HG02981 (cell line): ENCODE results near the gene NTF3.

Source experiments
- ATAC-seq: cut with Tn5 transposase; IDR thresholded peaks from one replicate; pipeline ENCODE4 v1.9.1; 2021; ENCODE audit warnings: mild to moderate bottlenecking, moderate library complexity; ENCODE audit not compliant: unreplicated experiment

The NTF3 gene

DNA sequence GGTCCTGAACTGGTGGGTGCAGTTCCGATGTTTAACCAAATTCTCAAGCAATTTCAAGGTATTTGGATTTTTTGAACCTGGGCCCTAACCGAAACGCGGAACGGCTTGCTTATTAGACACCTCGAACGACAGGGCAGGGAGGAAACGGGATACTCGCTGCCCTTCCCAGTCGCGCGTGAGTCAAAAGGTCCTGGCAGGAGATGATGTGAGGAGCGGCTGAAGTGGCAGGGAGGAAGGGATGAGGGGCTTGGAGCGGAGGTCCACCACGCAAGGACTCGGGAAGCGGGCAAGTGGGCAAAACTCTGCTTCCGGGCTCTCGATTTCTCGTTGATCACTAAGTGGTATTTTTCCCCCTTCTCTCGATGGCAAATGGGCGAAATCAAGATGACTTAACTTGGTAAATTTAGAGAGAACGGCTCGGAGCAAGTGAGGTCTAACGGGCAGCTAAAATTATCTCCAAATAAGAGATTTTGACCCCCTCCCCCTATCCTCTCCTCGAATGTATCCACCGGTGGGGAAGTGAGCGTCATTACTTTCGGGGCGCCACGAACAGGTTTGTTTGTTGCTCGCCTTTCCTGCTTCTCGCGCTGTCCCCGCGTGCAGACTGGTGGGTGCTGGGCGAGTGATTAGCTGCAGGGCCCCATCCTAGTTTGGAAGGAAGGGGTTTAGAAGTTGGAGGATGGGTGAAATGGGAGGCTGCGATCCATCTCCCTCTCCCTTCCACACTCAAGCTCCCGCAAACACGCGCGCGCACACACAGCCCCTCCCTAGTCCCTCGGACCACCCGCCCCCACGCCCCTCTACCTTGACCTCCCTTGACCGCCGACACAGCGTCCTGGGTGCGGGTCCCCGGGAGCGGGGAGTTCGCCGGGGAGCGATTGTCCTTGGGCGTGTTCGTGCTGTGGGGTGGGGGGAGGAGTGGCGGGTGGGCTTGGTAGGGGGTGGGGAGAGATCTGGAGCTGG, 986 bp upstream of the NTF3 start:
- ATAC-seq = no peak

DNA sequence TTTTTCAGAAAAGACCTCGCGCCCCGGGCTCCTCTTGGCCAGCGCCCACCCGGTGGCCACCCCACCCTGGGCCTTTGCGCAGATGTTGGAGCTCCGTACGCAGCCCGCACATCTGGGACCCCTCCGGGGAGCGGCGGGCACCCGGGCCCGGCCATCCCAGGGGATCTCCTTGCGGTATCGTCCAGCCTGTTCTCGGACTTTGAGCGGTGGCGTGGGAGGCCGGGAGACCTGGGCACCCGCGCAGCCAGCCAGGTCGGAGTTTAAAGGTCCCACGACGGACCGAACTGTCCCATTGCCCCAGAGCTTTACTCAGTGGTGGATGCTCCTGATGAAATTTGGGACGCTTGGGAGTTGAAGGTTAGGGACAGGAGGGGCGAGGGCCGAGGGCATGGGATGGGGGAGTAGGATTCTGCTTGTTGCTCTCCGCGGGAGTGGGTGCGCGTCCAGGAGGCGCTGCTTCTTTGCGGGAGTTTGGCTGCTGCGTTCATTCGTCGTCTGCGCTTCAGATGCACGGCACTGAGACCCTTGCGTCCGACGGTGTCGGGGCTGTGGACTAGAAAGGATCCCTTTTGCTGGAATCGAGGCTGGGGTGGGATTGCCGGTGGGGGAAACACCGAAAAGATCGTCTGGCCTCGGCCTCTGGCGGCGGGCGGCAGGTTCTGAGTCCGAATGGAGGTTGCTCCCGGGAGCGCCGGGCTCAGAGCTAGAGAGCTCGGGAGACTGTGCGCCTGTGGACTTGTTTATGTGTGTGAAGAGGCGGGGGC, 1.4 kb downstream of the NTF3 start:
- ATAC-seq = no peak

- no peak for ATAC-seq
These were observed 2.1 kb downstream of the NTF3 start for GRCh38 chr12:5433845-5434646.

GRCh38 chr12:5434647-5435560, 3.0 kb downstream of the NTF3 start:
- ATAC-seq = no peak

DNA sequence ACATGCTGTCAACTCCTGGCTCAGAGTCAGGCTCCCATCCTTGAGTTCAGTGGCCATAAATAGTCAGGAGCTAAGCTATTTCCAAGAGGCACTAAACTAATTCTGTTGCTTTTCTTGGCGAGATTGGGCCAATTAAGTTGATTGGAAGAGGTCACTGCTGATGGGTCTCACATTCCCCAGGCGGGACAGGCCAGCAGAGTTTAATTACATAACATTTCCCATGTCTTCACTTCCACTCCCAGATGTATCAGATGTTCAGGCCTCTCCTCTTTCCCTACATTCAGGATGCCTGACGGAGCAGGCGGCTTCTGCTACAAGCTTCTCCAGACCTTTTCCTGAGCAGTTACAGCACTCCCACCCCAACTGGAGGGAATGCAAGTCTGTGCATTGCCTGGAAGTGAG, 5.3 kb downstream of the NTF3 start:
- ATAC-seq = no peak

- ATAC-seq = no peak
These were observed 5.7 kb downstream of the NTF3 start for GRCh38 chr12:5437589-5437988.

DNA sequence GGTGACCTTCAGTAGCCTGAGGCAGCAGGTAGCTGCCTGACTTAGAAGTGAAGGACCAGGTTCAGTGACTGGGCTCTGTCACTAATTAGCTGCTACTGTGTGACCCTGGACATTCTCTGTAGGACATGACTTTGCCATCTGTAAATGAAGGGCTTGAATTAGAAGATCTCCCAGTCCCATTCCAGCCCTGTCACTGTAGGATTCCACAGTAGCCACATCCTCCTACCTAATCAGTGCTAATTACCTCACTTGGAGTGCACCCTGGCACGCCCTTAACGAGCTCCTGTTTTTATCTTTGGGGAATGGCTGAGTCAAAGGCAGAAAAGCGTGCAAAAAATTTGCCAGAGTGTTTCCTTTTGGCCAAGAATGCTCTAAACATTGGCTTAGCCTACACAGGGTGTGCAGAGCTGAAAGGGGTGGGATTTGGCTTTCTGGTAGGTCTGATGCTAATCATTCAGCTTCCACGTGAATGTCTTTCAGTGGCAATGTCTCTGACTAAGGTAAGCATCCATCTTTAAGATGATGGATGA, 6.8 kb downstream of the NTF3 start:
- no peak for ATAC-seq

GRCh38 chr12:5439371-5439771, 7.5 kb downstream of the NTF3 start:
- ATAC-seq = no peak

- ATAC-seq = no peak
These were observed 7.9 kb downstream of the NTF3 start for GRCh38 chr12:5439788-5440300.

- no peak for ATAC-seq
These were observed 9.1 kb downstream of the NTF3 start for GRCh38 chr12:5440978-5441377.

GRCh38 chr12:5441497-5442236, 9.8 kb downstream of the NTF3 start:
- no peak for ATAC-seq

DNA sequence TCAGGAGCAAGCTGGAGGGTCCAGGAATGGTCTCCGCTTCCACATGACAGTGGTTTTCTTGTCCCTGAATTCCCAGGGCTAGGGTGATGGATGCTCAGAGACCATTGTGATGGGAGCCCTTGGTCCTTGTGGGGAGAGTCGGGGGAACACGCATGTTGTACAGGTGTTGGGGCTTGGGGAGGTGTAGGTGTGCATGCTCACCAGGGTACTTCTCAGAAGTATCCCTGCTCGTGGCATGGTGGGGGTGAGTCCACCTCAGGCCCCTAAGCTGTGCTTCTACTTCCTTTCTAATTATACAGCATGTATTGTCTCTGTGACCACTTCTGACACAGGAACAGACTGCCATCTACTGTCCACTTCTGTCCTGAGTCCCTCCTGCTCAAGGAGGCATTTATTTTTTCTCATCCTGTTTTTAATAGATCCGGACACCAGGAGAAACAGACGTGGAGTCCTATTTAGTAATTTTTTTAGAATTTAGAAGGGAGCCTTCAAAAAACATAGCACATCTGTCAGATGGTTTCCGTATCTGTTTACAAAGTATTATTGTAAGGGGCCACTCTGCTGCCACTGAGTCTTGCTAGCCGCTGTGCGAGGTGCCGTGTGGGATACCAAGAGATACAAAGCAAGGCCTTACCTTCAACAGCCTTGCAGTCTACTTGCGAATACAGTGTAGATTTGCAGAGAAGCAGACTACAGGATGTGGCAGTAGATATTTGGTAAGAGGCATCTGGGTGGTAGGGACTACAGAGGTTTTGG, 10.5 kb downstream of the NTF3 start:
- no peak for ATAC-seq

GRCh38 chr12:5444520-5444919, 12.6 kb downstream of the NTF3 start:
- no peak for ATAC-seq

DNA sequence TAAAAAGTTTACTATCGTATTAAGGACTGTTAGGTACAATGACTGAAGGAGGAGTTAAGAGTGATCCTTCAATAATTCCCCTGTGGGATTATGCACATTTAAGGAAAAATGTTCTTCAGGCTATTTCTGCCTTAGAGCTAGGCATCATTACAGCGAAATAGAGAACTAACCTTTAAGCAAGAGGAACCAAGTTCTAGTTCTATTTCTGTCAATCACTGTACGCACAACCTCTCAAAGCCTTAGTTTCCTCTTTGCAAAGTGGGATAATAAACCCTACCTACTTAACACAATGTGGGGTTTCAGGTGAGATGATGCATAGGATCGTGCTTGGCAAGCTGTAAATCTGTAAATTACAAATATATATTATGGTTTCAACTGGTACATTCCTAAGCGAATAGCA, 15.4 kb downstream of the NTF3 start:
- ATAC-seq = no peak

GRCh38 chr12:5451251-5451650, 19.3 kb downstream of the NTF3 start:
- ATAC-seq = no peak

- no peak for ATAC-seq
These were observed 20.7 kb downstream of the NTF3 start for GRCh38 chr12:5452569-5452968.

DNA sequence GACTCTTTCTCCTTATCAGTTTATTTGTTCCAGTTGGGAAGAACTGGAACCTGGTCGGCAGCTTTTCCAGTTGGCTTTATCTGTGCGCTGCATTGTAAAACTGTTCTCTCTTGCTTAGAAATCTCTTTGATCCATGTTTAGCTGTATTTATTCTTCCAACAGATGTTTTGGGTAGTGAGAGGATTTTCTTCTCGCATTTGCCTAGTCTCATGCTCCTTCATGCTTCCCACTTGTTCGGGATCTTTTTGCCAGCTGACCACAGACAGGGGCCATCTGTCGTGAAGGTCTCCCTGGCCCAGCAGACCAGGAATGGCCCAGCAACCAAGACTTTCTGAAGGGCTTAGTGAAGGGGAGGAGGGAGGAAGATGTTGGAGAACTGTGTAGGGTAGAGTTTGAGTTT, 21.6 kb downstream of the NTF3 start:
- ATAC-seq = no peak

- ATAC-seq = no peak
These were observed 23.1 kb downstream of the NTF3 start for GRCh38 chr12:5455045-5455444.
